Fibroblast of skin of abdomen (primary cell): ENCODE results near the gene MAP3K9.

ENCODE experiments used
- DNase-seq: peaks from one replicate; pipeline ENCODE4 v3.0.0-alpha.2; 2013

Gene MAP3K9

GRCh38 chr14:70821584-70822529 is 12.5 kb upstream of the MAP3K9 start:
- peak; percentile 51 for DNase-seq

DNA sequence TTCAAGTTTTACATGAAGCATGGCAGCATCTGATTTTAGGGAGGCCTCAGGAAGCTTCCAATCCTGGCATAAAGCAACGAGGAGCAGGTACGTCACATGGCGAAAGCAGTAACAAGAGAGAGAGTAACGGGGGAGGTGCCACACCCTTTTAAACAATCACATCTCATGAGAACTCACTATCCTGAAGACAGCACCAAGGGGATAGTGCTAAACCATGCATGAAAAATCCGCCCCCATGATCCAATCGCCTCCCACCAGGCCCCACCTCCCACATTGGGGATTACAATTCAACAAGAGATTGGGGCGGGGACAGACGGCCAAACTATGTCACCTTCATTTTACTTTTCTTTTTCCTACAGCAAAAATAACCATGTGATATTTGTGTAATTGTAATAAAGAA is 7.2 kb upstream of the MAP3K9 start:
- DNase-seq, result no peak

DNA sequence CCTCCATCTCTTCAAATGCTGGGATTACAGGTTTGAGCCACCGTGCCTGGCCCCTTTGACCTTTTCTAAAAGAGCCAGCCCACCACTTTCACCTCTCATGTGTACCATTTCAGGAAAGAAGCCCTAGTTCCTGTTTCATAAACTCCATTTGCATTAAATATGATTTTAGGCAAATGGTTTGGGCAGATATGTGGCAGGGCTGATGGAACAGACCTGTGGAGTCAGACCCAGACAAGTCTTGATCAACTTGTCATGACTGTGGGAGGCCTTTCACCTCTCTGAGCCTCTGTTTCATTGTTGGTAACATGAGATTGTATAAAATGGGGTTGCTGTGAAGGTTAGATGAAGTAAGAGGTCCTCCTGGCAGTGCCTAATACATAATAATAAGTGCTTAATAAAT is 5.2 kb upstream of the MAP3K9 start:
- no peak for DNase-seq

DNA sequence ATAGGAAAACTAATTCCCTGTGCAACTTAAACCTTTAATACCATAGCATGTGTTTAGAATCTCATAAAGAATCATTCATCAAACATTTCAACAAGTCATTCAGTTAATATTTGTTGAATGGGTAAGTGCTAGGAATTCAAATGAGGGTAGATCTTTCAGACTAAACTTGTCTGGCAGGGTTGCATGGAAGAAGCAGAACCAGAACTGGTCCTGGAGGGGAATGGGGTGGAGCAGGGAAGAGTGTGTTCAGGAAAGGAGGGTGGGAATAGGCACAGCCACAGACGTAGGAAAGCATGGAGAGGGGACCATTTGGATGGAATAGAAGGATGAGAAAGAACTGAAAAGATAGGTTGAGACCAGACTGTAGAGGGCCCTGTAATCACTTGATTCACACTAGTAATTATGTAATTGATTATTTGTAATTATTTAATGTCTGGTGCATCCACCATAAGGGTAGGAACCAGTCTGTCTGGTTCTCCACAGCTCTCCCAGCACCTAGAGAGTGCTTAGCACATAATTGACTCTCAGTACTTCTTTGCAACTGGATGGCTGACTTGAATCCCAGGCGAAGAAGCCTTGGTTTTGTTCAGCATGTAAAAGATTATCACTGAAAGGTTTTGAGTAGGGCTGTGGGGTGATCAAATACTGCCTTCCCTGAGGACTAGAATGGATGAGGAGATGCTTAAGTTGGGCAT is 3.0 kb upstream of the MAP3K9 start:
- no peak for DNase-seq

DNA sequence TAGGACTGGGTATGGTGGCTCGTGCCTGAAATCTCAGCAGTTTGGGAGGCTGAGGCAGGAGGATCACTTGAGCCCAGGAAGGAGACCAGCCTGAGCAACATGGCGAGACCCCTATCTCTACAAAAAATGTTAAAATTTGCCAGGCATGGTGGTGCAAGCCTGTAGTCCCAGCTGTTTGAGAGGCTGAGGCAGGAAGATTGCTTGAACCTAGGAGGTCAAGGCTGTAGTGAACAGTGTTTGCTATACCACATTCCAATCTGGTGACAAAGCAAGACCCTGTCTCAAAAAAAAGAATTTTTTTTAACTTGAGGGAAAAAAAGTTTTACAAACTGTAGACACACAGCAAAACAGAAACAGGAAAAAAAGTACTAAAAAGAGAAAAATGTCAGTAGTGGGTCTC is 2.3 kb upstream of the MAP3K9 start:
- DNase-seq, result no peak

GRCh38 chr14:70811050-70811449 is 1.7 kb upstream of the MAP3K9 start:
- DNase-seq, result no peak

GRCh38 chr14:70810621-70811020 is 1.3 kb upstream of the MAP3K9 start:
- no peak for DNase-seq

- DNase-seq, result no peak
Measured at GRCh38 chr14:70808416-70809224, 693 bp downstream of the MAP3K9 start.

- DNase-seq, result no peak
Measured at GRCh38 chr14:70807898-70808415, 1.4 kb downstream of the MAP3K9 start.

- no peak for DNase-seq
Measured at GRCh38 chr14:70804556-70805162, 4.7 kb downstream of the MAP3K9 start.

DNA sequence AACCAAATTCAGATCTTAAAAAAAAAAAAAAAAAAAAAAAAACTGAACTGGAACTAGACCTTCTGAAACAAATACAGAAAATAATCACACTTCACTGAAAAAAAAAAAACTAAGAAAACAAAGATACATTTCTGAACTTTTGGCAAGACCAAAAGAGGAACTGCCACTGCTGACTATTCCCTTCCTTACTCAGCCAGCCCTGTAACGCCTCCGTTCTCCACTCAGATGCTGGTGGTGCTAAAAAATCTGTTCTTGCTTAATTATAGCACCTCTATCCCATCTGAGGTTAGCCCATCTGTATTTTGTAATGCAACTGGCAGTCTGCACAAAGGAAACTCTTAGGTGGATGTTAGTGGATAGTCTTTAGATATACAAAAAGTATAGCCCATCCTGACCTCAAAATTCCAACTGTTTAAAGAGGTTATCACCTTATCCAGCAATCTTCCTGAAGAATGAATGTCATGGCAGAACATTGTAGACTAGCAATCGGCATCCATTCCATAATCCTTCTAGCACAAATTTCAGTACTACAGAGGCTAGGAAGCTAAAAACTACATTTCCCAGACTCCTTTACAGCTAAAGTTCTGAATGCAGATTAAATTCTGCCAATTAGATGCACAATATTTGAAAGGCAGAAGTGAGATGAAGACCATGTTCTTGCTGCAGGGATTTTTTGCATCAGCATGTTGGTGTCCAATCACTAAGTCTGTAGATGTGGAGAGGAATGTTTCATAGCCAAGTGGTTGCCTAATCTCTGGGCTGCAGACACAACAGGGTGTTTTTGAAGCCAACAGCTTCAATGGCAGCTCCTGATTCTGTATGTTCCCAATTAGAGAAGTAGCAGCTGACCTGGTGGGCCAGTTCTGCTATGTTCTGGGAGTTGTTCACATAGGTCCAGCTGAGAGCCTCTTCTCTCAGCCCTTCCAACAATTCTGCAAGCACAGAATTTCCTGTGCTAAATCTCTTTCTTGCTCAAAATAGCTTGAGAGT is 5.7 kb downstream of the MAP3K9 start:
- no peak for DNase-seq

DNA sequence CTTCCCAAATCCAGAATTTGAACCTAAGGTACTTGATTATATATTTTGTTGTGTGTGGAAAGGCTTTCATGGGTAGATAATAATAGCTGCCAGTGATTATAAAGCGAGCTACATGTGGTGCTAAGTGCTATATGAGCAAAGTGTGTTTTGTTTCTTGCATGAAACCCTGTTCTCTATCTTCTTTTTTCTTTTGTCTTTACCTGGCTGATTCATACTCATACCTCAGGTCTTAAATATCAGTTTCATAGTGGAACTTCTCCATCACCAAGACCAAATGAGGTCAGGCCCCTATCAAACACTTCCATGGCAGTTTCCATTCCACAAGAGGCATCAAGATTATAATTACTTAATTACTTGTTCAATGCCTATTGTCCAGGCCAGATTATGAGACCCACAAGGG is 6.9 kb downstream of the MAP3K9 start:
- no peak for DNase-seq

DNA sequence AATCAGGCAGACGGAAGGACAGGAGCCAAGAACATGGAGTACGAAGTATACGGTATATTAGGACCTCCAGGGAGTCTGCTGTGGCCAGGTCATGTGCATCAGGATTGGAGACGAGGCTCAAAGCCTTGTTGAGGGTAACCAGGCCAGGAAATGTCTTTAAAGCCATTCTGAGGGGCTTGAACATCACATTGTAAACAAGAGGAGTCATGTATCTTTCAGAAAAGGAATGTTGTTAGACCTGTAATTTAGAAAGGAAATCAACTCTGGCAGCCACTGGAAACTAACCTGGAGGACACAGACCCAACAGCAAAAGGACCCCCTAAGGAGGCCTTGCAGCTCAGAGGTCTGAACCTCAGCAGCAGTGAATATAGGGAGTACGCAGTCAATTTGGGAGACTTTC is 7.5 kb downstream of the MAP3K9 start:
- DNase-seq, result no peak

GRCh38 chr14:70796551-70796950 is 12.8 kb downstream of the MAP3K9 start:
- no peak for DNase-seq

- no peak for DNase-seq
Measured at GRCh38 chr14:70794294-70794693, 15.0 kb downstream of the MAP3K9 start.

GRCh38 chr14:70793637-70794036 is 15.7 kb downstream of the MAP3K9 start:
- DNase-seq, result no peak

- no peak for DNase-seq
Measured at GRCh38 chr14:70792939-70793338, 16.4 kb downstream of the MAP3K9 start.

DNA sequence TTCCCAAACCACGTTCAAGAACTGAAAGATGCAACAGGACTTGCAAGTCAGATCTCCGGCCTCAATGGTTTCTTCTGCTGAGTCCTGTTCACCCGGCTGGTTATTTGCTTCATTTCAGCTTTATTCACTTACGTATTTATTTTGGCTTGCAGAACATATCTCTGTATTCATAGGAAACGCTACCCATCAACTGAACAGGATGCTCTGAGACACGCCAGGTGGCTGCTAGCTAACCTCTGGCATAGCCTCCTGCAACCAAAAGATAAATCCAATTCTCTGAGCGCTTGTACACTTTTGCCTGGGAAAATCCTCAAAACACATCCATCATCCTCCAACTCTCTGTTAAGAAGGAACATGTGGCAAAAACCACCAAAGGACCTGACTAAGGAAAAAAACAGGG is 17.3 kb downstream of the MAP3K9 start:
- DNase-seq, result no peak

GRCh38 chr14:70789961-70790360 is 19.4 kb downstream of the MAP3K9 start:
- DNase-seq, result no peak

GRCh38 chr14:70789361-70789760 is 20.0 kb downstream of the MAP3K9 start:
- DNase-seq, result peak; percentile 51

DNA sequence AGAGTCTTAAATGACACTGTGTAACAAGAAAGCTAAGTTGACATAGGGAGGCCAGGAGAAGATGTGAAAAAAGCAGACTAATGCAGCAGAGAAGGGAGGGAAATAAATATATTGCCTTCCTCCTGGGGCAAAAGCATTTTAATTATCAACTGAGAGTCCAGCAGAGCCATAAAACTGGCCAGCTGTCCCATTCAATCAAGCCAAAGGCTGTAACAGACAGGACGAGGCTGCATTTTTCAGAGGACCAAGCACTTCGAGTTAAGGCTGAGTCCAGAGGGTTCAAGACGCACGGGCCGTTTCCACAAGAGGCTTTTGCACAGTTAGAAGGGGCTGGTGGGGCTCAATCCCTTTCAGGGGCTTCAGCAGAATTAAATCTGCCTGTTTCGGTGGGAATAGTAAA is 20.4 kb downstream of the MAP3K9 start:
- no peak for DNase-seq
